CD14-positive monocyte (primary cell): ENCODE data around the gene MARS1. TPM values are rescaled to one million over a fixed set of nuclear protein-coding genes. Genes with fewer than 3 reads are reported as not detected.

ENCODE experiments used
- DNase-seq, 3 donors: peaks; one replicate each; pipeline ENCODE4 v3.0.0-alpha.2; 2011 to 2022
- H2AFZ ChIP-seq: 2 replicates; pipeline ENCODE4 v1.6.0; 2012; ENCODE audit warnings: mild to moderate bottlenecking, low read depth, low read length, inconsistent platforms; ENCODE audit not compliant: insufficient read depth, poor library complexity, severe bottlenecking
- H3K27ac ChIP-seq, 2 donors: 1 replicate in 1 of 2; 2 replicates in 1 of 2; pipeline ENCODE4 v1.5.1; 2012 to 2013; ENCODE audit warnings: low read length in 2 of 2, control low read depth in 1 of 2, inconsistent platforms in 1 of 2, low read depth in 1 of 2, mild to moderate bottlenecking in 1 of 2
- H3K27me3 ChIP-seq, 2 donors: one replicate each; pipeline versions ENCODE4 v1.6.0 to v1.6.1; 2011 to 2013; ENCODE audit warnings: low read length in 2 of 2; ENCODE audit not compliant: control insufficient read depth in 2 of 2, insufficient read depth in 2 of 2
- H3K36me3 ChIP-seq, 2 donors: replicated peaks in 1 of 2; 1 replicate in 1 of 2; 2 replicates in 1 of 2; pipeline versions ENCODE4 v1.5.1 to v1.6.1; 2012 to 2013; ENCODE audit warnings: low read length in 2 of 2, control low read depth in 1 of 2, inconsistent platforms in 1 of 2, mild to moderate bottlenecking in 1 of 2; ENCODE audit not compliant: insufficient read depth in 2 of 2, control insufficient read depth in 1 of 2
- H3K4me1 ChIP-seq, 2 donors: 1 replicate in 1 of 2; 2 replicates in 1 of 2; pipeline versions ENCODE4 v1.5.1 to v1.6.1; 2012 to 2013; ENCODE audit warnings: low read length in 2 of 2, control low read depth in 1 of 2, inconsistent platforms in 1 of 2, mild to moderate bottlenecking in 1 of 2, moderate library complexity in 1 of 2; ENCODE audit not compliant: insufficient read depth in 2 of 2, control insufficient read depth in 1 of 2
- H3K4me2 ChIP-seq: replicated peaks from 2 replicates; pipeline ENCODE3; 2012; ENCODE audit warnings: low read length, moderate library complexity, mild to moderate bottlenecking; ENCODE audit not compliant: poor library complexity, severe bottlenecking; ENCODE audit errors: extremely low read depth
- H3K4me3 ChIP-seq, 3 experiments: fragments of 200-600 bp in 1 of 3; sonication (generic) in 1 of 3; replicated peaks in 1 of 3; 1 replicate in 2 of 3; 2 replicates in 1 of 3; pipeline ENCODE4 v1.5.1; 2011 to 2013; ENCODE audit warnings: low read length in 3 of 3, mild to moderate bottlenecking in 3 of 3, control low read depth in 2 of 3, low read depth in 2 of 3, inconsistent platforms in 1 of 3, moderate library complexity in 1 of 3
- H3K79me2 ChIP-seq: 2 replicates; pipeline ENCODE4 v1.6.0; 2012; ENCODE audit warnings: mild to moderate bottlenecking, control low read depth, inconsistent platforms, low read length, moderate library complexity; ENCODE audit not compliant: insufficient read depth
- H3K9ac ChIP-seq: 2 replicates; pipeline ENCODE4 v1.6.0; 2017; ENCODE audit warnings: low read length, mild to moderate bottlenecking; ENCODE audit not compliant: insufficient read depth, poor library complexity, severe bottlenecking
- H3K9me3 ChIP-seq, 2 donors: replicated peaks in 1 of 2; 1 replicate in 1 of 2; 2 replicates in 1 of 2; pipeline versions ENCODE4 v1.5.1 to v1.6.1; 2012 to 2013; ENCODE audit warnings: low read length in 2 of 2, control low read depth in 1 of 2; ENCODE audit not compliant: control insufficient read depth in 1 of 2, insufficient read depth in 1 of 2
- H4K20me1 ChIP-seq: 2 replicates; pipeline ENCODE4 v1.6.0; 2012; ENCODE audit warnings: mild to moderate bottlenecking, low read length, control low read depth, moderate library complexity; ENCODE audit not compliant: insufficient read depth
- H3K27ac Mint-ChIP-seq, 7 donors: one replicate each; pipeline ENCODE4 v1.8.0; 2020; ENCODE audit warnings: mild to moderate bottlenecking in 7 of 7, mixed read lengths in 7 of 7, moderate library complexity in 6 of 7, inconsistent platforms in 2 of 7
- H3K27me3 Mint-ChIP-seq, 3 donors: one replicate each; pipeline ENCODE4 v1.8.0; 2021 to 2022; ENCODE audit warnings: low read depth in 3 of 3, mild to moderate bottlenecking in 3 of 3, mixed read lengths in 3 of 3, moderate library complexity in 3 of 3, inconsistent platforms in 1 of 3
- H3K36me3 Mint-ChIP-seq, 2 donors: one replicate each; pipeline ENCODE4 v1.8.0; 2020; ENCODE audit warnings: mixed read lengths in 2 of 2, inconsistent platforms in 1 of 2, mild to moderate bottlenecking in 1 of 2
- H3K4me1 Mint-ChIP-seq: one replicate; pipeline ENCODE4 v1.8.0; 2020; ENCODE audit warnings: mild to moderate bottlenecking, mixed read lengths
- H3K4me3 Mint-ChIP-seq, 2 donors: one replicate each; pipeline ENCODE4 v1.8.0; 2020; ENCODE audit warnings: mild to moderate bottlenecking in 2 of 2, mixed read lengths in 2 of 2, moderate library complexity in 1 of 2
- H3K9me3 Mint-ChIP-seq, 7 donors: one replicate each; pipeline ENCODE4 v1.8.0; 2020 to 2022; ENCODE audit warnings: mixed read lengths in 7 of 7, mild to moderate bottlenecking in 6 of 7, moderate library complexity in 6 of 7, inconsistent platforms in 2 of 7
- WGBS: methylation state at CpG from one replicate; pipeline ENCODE4 v1.1.5; 2013; ENCODE audit warnings: missing lambda C conversion rate; ENCODE audit not compliant: insufficient coverage; 5-methylcytosine and 5-hydroxymethylcytosine counted together
- intact Hi-C, 2 donors: fragments of 100-400 bp; cut with micrococcal nuclease; formaldehyde crosslinking; loops; one replicate each; pipeline versions ENCODE4 v1.15.0 to v1.15.1; 2023
- polyA plus RNA-seq, 3 donors: library from polyadenylated mRNA; depleted of rRNA in 1 of 3; unstranded in 2 of 3; stranded (reverse) in 1 of 3; fragments of 300-500 nt in 2 of 3; fragments of >200 nt in 1 of 3; fragmentation: Illumina TruSeq in 2 of 3; gene quantifications; 1 replicate in 2 of 3; 2 replicates in 1 of 3; pipeline ENCODE4 v1.2.3, GENCODE V29; 2012 to 2021
- TF ChIP-seq, protein P1 (sequence below): fragments of 200-600 bp; IDR thresholded peaks from one replicate; pipeline ENCODE4 v1.8.0; 2022; ENCODE audit warnings: antibody characterized with exemption, mild to moderate bottlenecking

MARS1 gene
- polyA plus RNA-seq, 3 donors = 63.5 to 164 (median 79.8) TPM

DNA sequence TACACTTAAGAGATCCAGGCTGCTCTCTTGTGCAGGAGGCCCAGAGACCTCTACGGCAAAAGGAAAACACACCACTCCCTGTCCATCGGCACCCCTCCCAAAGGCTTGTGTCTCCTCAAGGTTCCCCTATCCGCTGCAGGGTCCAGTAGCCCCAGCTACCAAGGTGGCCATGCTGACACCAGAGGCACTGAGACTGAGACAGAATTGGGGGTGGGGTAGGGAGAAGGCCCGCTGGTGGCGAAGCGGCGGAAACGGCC, 31.9 kb downstream of the MARS1 start:
- peak overlapping the region; percentile 70 to 96 (median 89) for H3K4me3 ChIP-seq
- peaks cover 52 to 53% of the 10 kb centered on the region in 2 donors for H3K4me1 ChIP-seq
- H3K27me3 ChIP-seq = no peaks in the 10 kb centered on the region
- peak overlapping the region; percentile 97 to 98 for H3K27ac ChIP-seq
- peaks cover 42 to 43% of the 10 kb centered on the region in 2 donors for H3K36me3 ChIP-seq
- peak overlapping the region; percentile 97 for H3K9ac ChIP-seq
- Mint-ChIP-seq H3K9me3 (peaks cover 0 to 2% (median 0%) of the 10 kb centered on the region in 7 donors), H3K36me3 (peaks cover 51% of the 10 kb centered on the region in 2 donors), H3K4me3 (peak overlapping the region; percentile 96 to 97), H3K27ac (peak overlapping the region; percentile 99 to 100 (median 99)), H3K4me1 (peaks cover 47% of the 10 kb centered on the region), H3K27me3 (peaks cover 0 to 1% (median 0%) of the 10 kb centered on the region in 3 donors)
- TF ChIP-seq, protein P1, sequence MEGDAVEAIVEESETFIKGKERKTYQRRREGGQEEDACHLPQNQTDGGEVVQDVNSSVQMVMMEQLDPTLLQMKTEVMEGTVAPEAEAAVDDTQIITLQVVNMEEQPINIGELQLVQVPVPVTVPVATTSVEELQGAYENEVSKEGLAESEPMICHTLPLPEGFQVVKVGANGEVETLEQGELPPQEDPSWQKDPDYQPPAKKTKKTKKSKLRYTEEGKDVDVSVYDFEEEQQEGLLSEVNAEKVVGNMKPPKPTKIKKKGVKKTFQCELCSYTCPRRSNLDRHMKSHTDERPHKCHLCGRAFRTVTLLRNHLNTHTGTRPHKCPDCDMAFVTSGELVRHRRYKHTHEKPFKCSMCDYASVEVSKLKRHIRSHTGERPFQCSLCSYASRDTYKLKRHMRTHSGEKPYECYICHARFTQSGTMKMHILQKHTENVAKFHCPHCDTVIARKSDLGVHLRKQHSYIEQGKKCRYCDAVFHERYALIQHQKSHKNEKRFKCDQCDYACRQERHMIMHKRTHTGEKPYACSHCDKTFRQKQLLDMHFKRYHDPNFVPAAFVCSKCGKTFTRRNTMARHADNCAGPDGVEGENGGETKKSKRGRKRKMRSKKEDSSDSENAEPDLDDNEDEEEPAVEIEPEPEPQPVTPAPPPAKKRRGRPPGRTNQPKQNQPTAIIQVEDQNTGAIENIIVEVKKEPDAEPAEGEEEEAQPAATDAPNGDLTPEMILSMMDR = no peak
- DNase-seq = peak in 2 of 3 donors; percentile 40 to 49
- no peak overlapping the region for H2AFZ ChIP-seq
- peak overlapping the region; percentile 95 for H3K4me2 ChIP-seq
- H3K9me3 ChIP-seq = no peaks in the 10 kb centered on the region
- intact Hi-C loops = loop anchor here (5.0 kb wide), 3 partner anchors 32 to 418 kb away; partner anchors contain the start of genes ARHGAP9 (in 1 of the 2) and MARS1 (in 1 of the 2)
- WGBS = 0% methylated on average over 7 of the region's 8 CpGs
- peaks cover 55% of the 10 kb centered on the region for H3K79me2 ChIP-seq
- peaks cover 69% of the 10 kb centered on the region for H4K20me1 ChIP-seq

DNA sequence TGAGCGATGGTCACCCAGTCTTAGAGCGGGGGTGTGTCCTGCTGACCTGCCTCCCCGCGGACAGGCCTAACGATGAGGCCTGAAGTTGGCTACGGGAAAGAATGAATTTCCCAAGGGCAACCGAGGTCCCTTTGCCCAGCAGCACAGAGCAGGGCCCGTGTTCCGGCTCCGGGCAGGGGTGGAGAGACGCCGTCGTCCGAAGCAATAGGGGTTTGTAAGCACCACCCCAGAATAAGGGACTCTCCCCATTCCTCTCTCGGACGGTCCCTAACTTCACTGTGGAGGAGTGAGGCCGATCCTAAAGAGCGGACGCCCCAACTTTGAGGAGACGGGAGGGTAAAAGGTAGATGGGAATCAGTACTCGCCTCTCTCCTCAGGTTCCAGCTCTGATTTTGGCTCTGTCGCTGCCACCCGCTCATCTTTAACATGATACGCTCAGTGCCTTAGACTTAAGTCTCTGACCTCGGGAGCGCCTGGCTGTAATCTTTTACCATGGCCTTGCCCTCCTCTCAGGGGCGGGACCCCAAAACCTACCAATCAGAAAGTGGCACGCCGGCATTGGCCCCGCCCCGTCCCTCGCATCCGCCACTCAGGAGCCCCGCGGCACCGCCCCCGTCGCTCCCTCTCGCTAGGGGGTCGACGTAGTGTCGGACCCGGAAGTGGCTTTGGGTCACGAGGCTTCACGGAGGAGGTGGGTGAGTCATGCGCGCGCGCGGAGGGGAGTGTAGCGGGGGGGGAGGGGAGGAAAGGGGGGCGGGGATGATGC, 32.4 kb downstream of the MARS1 start, which contains the start of gene DDIT3:
DDIT3 (minus strand) TSS at position 462 of the 766 bp plus-strand sequence. CDS start 3,108 bp downstream, outside the sequence.
- Histone ChIP-seq H3K4me1 (peaks cover 52 to 58% of the 10 kb centered on the region in 2 donors), H4K20me1 (peaks cover 69% of the 10 kb centered on the region), H3K36me3 (peaks cover 42 to 43% of the 10 kb centered on the region in 2 donors), H3K27ac (peak within 1 kb of the TSS; percentile 98 to 99), H3K9me3 (no peaks in the 10 kb centered on the region), H3K27me3 (no peaks in the 10 kb centered on the region), H3K4me2 (peak within 1 kb of the TSS; percentile 98), H3K9ac (peak within 1 kb of the TSS; percentile 97), H3K79me2 (peaks cover 60% of the 10 kb centered on the region), H3K4me3 (peak within 1 kb of the TSS; percentile 70 to 98 (median 89)), H2AFZ (no peak within 1 kb of the TSS)
- Mint-ChIP-seq H3K27ac (peak within 1 kb of the TSS; percentile 99 to 100 (median 99)), H3K4me1 (peaks cover 51% of the 10 kb centered on the region), H3K27me3 (peaks cover 0 to 1% (median 0%) of the 10 kb centered on the region in 3 donors), H3K9me3 (peaks cover 0 to 2% (median 0%) of the 10 kb centered on the region in 7 donors), H3K4me3 (peak within 1 kb of the TSS; percentile 96 to 97), H3K36me3 (peaks cover 50 to 51% of the 10 kb centered on the region in 2 donors)
- intact Hi-C loops = loop anchor here (5.0 kb wide), 3 partner anchors 33 to 417 kb away; partner anchors contain the start of genes ARHGAP9 (in 1 of the 2) and MARS1 (in 1 of the 2)
- peak; percentile 99 to 100 (median 99) for DNase-seq
- WGBS = under 1% methylated on average over 15 of the region's 52 CpGs
- TF ChIP-seq, protein P1 = no peak
